HG03575 (cell line): ENCODE data around the gene ANO10.
"Not testable (repeated sequence)": the region's sequence is repeated elsewhere in the genome, so short reads cannot be mapped to it uniquely, and the experiment has no call there.

ENCODE experiments used
- ATAC-seq: cut with Tn5 transposase; IDR thresholded peaks from one replicate; pipeline ENCODE4 v1.9.1; 2021; ENCODE audit not compliant: unreplicated experiment, insufficient number of reproducible peaks, low FRiP score; ENCODE audit errors: extremely low read depth

The ANO10 gene

GRCh38 chr3:43526956-43527355 lies 94.9 kb downstream of the ANO10 start:
- ATAC-seq, result no peak

- ATAC-seq, result no peak
Observed at GRCh38 chr3:43525941-43526607, 95.7 kb downstream of the ANO10 start.

- no peak for ATAC-seq
Observed at GRCh38 chr3:43525386-43525785, 96.4 kb downstream of the ANO10 start.

GRCh38 chr3:43523454-43524053 lies 98.3 kb downstream of the ANO10 start:
- ATAC-seq, result no peak

- no peak for ATAC-seq
Observed at GRCh38 chr3:43522727-43523362, 99.0 kb downstream of the ANO10 start.

- ATAC-seq, result no peak
Observed at GRCh38 chr3:43521941-43522340, 99.9 kb downstream of the ANO10 start.

- not testable (repeated sequence) for ATAC-seq
Observed at GRCh38 chr3:43518515-43518914, 103.3 kb downstream of the ANO10 start.

- ATAC-seq, result no peak
Observed at GRCh38 chr3:43515970-43516635, 105.7 kb downstream of the ANO10 start.

GRCh38 chr3:43515208-43515917 lies 106.4 kb downstream of the ANO10 start:
- ATAC-seq, result no peak

- no peak for ATAC-seq
Observed at GRCh38 chr3:43512754-43513404, 108.9 kb downstream of the ANO10 start.

- no peak for ATAC-seq
Observed at GRCh38 chr3:43506644-43507043, 115.2 kb downstream of the ANO10 start.

GRCh38 chr3:43505351-43505750 lies 116.5 kb downstream of the ANO10 start:
- no peak for ATAC-seq

- no peak for ATAC-seq
Observed at GRCh38 chr3:43503067-43503728, 118.6 kb downstream of the ANO10 start.

GRCh38 chr3:43499256-43499655 lies 122.6 kb downstream of the ANO10 start:
- ATAC-seq, result no peak

- no peak for ATAC-seq
Observed at GRCh38 chr3:43497905-43498365, 123.9 kb downstream of the ANO10 start.

GRCh38 chr3:43497422-43497821 lies 124.4 kb downstream of the ANO10 start:
- ATAC-seq, result no peak

- ATAC-seq, result no peak
Observed at GRCh38 chr3:43496740-43497375, 125.0 kb downstream of the ANO10 start.

- not testable (repeated sequence) for ATAC-seq
Observed at GRCh38 chr3:43492932-43493331, 128.9 kb downstream of the ANO10 start.
